ENCODE data around the gene PADI2. TPM values are rescaled to one million over a fixed set of nuclear protein-coding genes. Genes with fewer than 3 reads are reported as not detected.

Gene PADI2
- total and polyA plus RNA-seq, 2 of the 8 experiments (the other 6 are each of a cell fraction or from before 2014, with no cell fraction given) = 1.6 to 7.5 TPM

DNA sequence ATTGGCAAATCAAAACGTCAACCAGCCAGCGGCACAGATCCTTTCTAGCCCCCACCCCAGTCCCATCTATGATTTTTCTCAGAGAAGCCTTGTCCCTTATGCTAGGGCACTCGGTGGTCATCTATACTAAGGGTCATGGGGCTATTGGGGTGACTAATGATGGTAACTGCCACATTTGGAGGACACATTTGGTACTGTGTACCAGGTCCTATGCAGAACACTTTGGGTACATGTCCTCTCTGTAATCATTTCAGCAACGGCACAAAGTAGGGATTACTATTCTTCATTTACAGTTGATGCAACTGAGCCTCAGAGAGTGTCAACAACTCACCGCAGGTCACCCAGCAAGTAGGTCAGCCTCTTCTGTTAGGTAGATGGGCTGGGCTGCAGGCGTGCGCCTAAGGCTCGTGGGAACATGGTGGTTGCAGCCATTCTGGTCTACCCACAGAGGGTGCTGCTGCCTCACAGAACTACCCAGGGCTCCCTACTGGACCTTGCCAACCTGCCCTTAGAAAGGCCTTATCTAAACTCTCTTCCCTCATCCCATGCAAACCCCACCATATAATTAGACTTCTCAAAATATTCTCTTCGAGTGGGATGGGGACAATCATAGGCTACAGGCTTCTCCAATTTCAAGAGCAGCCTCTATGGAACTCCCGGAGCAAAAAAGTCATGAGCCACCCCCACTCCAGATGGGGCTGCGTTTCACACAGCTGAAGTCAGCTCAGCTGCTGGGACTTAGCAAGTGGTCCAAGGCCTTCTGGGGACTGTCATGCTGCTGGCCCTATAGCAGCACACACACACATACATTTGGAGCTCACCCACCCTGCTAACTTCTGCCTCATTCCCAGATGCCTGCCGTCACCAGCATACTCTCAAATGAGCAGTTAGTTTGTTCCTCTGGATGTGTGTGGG is 59.6 kb downstream of the PADI2 start:
- no peak overlapping the region for H3K9ac ChIP-seq (replicated peaks in 1 of 4; ENCODE audit: extremely low read depth in 1 of 4, low read depth in 3 of 4, low read length in 3 of 4)
- H3K4ac ChIP-seq (replicated peaks; ENCODE audit: insufficient read length, low read depth, low read length) = no peak overlapping the region
- H3K23me2 ChIP-seq (ENCODE audit: low read depth, low read length) = no peaks in the 10 kb centered on the region
- no peak overlapping the region for H3K18ac ChIP-seq (ENCODE audit: extremely low read depth, low read length)
- H2BK20ac ChIP-seq (ENCODE audit: low read length) = no peak overlapping the region
- no peak overlapping the region for H2BK5ac ChIP-seq (ENCODE audit: low read depth, low read length)
- H4K91ac ChIP-seq (replicated peaks; ENCODE audit: insufficient read length, low read length) = no peak overlapping the region
- H3K27me3 ChIP-seq (replicated peaks in 1 of 4; ENCODE audit: control insufficient read depth in 3 of 4, extremely low read depth in 1 of 4, insufficient read depth in 3 of 4, low read length in 3 of 4) = no peaks in the 10 kb centered on the region
- no peaks in the 10 kb centered on the region for H3K79me1 ChIP-seq (ENCODE audit: low read depth, low read length)
- H3K23ac ChIP-seq (ENCODE audit: insufficient read length) = no peak overlapping the region
- peaks cover 4 to 9% (median 6%) of the 10 kb centered on the region in 4 experiments; a peak in 5 of 7 replicates for H3K4me1 ChIP-seq (replicated peaks in 1 of 4; ENCODE audit: control insufficient read depth in 3 of 4, insufficient read depth in 4 of 4, low read length in 3 of 4)
- DNase-seq (ENCODE audit: low read depth in 1 of 2, low spot score in 2 of 2) = peak; percentile 77 to 79
- peak; percentile 92 for FAIRE-seq
- no peaks in the 10 kb centered on the region for H3K9me3 ChIP-seq (ENCODE audit: insufficient read depth in 2 of 2, low read depth in 1 of 2, low read length in 1 of 2)
- no peak overlapping the region for H4K5ac ChIP-seq (ENCODE audit: insufficient read length, low read depth, low read length)
- CTCF ChIA-PET (ENCODE audit: partially characterized antibody) = interaction anchor here (0.5 to 7.8 kb wide), 32 partner anchors 10 to 346 kb away, joined by 3 to 111 read pairs (median 4); partner anchors contain the start of gene PADI2
- POLR2A ChIA-PET (ENCODE audit: partially characterized antibody) = interaction anchor here (1.1 kb wide), 1 partner anchor 62 kb away, joined by 3 read pairs; no protein-coding TSS in a partner anchor
- TF ChIP-seq YY1 (IDR thresholded peaks at IDR 0.05; ENCODE audit: low read depth, low read length) (peak; percentile 73; the same call in 1 of the 2 replicates), RAD21 (IDR thresholded peaks at IDR 0.05 in 1 of 2, conservative IDR thresholded peaks at IDR 0.05 in 1 of 2; ENCODE audit: low read depth in 2 of 2, low read length in 2 of 2) (peak; percentile 95 to 97), TCF12 (IDR thresholded peaks at IDR 0.05; ENCODE audit: low read depth, low read length) (no peak), GTF2F1 (IDR thresholded peaks at IDR 0.05; ENCODE audit: borderline replicate concordance, low read depth, low read length) (no peak)
- TF ChIP-seq, protein P1, sequence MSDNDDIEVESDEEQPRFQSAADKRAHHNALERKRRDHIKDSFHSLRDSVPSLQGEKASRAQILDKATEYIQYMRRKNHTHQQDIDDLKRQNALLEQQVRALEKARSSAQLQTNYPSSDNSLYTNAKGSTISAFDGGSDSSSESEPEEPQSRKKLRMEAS (IDR thresholded peaks at IDR 0.05) = peak; percentile 57; the same call in 1 of the 2 replicates
- TF ChIP-seq, protein P2, sequence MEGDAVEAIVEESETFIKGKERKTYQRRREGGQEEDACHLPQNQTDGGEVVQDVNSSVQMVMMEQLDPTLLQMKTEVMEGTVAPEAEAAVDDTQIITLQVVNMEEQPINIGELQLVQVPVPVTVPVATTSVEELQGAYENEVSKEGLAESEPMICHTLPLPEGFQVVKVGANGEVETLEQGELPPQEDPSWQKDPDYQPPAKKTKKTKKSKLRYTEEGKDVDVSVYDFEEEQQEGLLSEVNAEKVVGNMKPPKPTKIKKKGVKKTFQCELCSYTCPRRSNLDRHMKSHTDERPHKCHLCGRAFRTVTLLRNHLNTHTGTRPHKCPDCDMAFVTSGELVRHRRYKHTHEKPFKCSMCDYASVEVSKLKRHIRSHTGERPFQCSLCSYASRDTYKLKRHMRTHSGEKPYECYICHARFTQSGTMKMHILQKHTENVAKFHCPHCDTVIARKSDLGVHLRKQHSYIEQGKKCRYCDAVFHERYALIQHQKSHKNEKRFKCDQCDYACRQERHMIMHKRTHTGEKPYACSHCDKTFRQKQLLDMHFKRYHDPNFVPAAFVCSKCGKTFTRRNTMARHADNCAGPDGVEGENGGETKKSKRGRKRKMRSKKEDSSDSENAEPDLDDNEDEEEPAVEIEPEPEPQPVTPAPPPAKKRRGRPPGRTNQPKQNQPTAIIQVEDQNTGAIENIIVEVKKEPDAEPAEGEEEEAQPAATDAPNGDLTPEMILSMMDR (IDR thresholded peaks at IDR 0.05; ENCODE audit: control extremely low read depth in 1 of 3, insufficient read depth in 1 of 3, low read depth in 1 of 3, low read length in 3 of 3) = peak; percentile 90 to 94 (median 94)
- H3K4me2 ChIP-seq (ENCODE audit: insufficient read depth in 1 of 2, low read depth in 2 of 2, low read length in 2 of 2) = 0 out of 4 replicates have a peak overlapping the region, but pooled peaks of 1 of the 2 experiments have one; percentile 10
- no peaks in the 10 kb centered on the region for H3K79me2 ChIP-seq (ENCODE audit: control insufficient read depth in 1 of 2, insufficient read depth in 2 of 2, low read length in 2 of 2)
- no peak overlapping the region for H3K14ac ChIP-seq (ENCODE audit: insufficient read length)
- no peak overlapping the region for H2BK15ac ChIP-seq (ENCODE audit: low read length)
- H3K56ac ChIP-seq (replicated peaks; ENCODE audit: insufficient read length, low read depth, low read length) = no peak overlapping the region
- no peaks in the 10 kb centered on the region for H4K20me1 ChIP-seq (replicated peaks in 1 of 2; ENCODE audit: control insufficient read depth in 1 of 2, insufficient read depth in 2 of 2, low read length in 2 of 2)
- no peak overlapping the region for H4K8ac ChIP-seq (ENCODE audit: extremely low read depth, insufficient read depth, low read length)
- H2AK5ac ChIP-seq (ENCODE audit: low read depth, low read length) = no peak overlapping the region
- no peak overlapping the region for H2BK12ac ChIP-seq (ENCODE audit: low read depth, low read length)
- no peak overlapping the region for H2BK120ac ChIP-seq (replicated peaks; ENCODE audit: low read depth, low read length)
- 52% methylated on average over 12 of the region's 12 CpGs; no CpG with 5 or more reads in 1 of the 2 experiments for WGBS, 2 experiments (ENCODE audit: extremely low coverage in 1 of 2, insufficient coverage in 1 of 2, insufficient read length in 1 of 2, insufficient replicate concordance in 2 of 2, low coverage in 1 of 2, low lambda C conversion rate in 2 of 2, missing lambda C conversion rate in 1 of 2)
- no peaks in the 10 kb centered on the region for H3K36me3 ChIP-seq (ENCODE audit: control insufficient read depth in 2 of 4, insufficient read depth in 4 of 4, low read length in 3 of 4)
- no peak overlapping the region for H3K4me3 ChIP-seq (ENCODE audit: extremely low read depth in 1 of 4, insufficient read depth in 2 of 4, low read depth in 3 of 4, low read length in 4 of 4)
- H3K27ac ChIP-seq (ENCODE audit: low read depth, low read length) = no peak overlapping the region
- H2AFZ ChIP-seq (ENCODE audit: low read length) = no peak overlapping the region
